GM23338 (cell line): Measurements from ENCODE around the gene SRD5A2. TPM values are rescaled to one million over a fixed set of nuclear protein-coding genes. Genes with fewer than 3 reads are reported as not detected.
A peak's percentile ranks its signal among the peaks of the same experiment; 100 is the strongest.

Experiments
- ATAC-seq: fragments of 200-7000 bp; cut with Tn5 transposase; 3 replicates; pipeline ENCODE4 v1.9.1; 2020
- DNase-seq: peaks from one replicate; pipeline ENCODE4 v3.0.0-alpha.2; 2015; ENCODE audit warnings: low spot score
- H2AFZ ChIP-seq: fragments of 200-600 bp; sonication (generic); 2 replicates; pipeline ENCODE4 v1.8.0; 2016; ENCODE audit warnings: antibody characterized with exemption, mild to moderate bottlenecking, moderate library complexity
- H3F3A ChIP-seq: fragments of 200-600 bp; sonication (generic); replicated peaks from 2 replicates; pipeline ENCODE4 v1.8.0; 2017; ENCODE audit warnings: antibody characterized with exemption, mixed run types, low read depth
- H3K27ac ChIP-seq: fragments of 200-600 bp; sonication (generic); 2 replicates; pipeline ENCODE4 v1.6.1; 2016; ENCODE audit warnings: low read depth
- H3K27me3 ChIP-seq: fragments of 200-600 bp; sonication (generic); 2 replicates; pipeline ENCODE4 v1.8.0; 2016; ENCODE audit warnings: mild to moderate bottlenecking, mixed run types, moderate library complexity; ENCODE audit not compliant: insufficient read depth
- H3K36me3 ChIP-seq: fragments of 200-600 bp; sonication (generic); 2 replicates; pipeline ENCODE4 v1.8.0; 2016; ENCODE audit warnings: mild to moderate bottlenecking; ENCODE audit not compliant: insufficient read depth
- H3K4me1 ChIP-seq: fragments of 200-600 bp; sonication (generic); 2 replicates; pipeline ENCODE4 v1.8.0; 2016; ENCODE audit warnings: mild to moderate bottlenecking, moderate library complexity; ENCODE audit not compliant: insufficient read depth
- H3K4me2 ChIP-seq: fragments of 200-600 bp; sonication (generic); 2 replicates; pipeline ENCODE4 v1.7.1; 2017; ENCODE audit warnings: mixed run types
- H3K4me3 ChIP-seq: fragments of 200-600 bp; sonication (generic); 2 replicates; pipeline ENCODE4 v1.6.1; 2016; ENCODE audit warnings: mixed run types
- H3K79me2 ChIP-seq: fragments of 200-600 bp; sonication (generic); replicated peaks from 2 replicates; pipeline ENCODE4 v1.8.0; 2017; ENCODE audit warnings: mild to moderate bottlenecking; ENCODE audit not compliant: insufficient read depth
- H3K9me2 ChIP-seq: fragments of 200-600 bp; sonication (generic); 2 replicates; pipeline ENCODE4 v1.8.0; 2017; ENCODE audit not compliant: insufficient read depth
- H4K20me1 ChIP-seq: fragments of 200-600 bp; sonication (generic); replicated peaks from 2 replicates; pipeline ENCODE4 v1.8.0; 2017; ENCODE audit warnings: mild to moderate bottlenecking; ENCODE audit not compliant: insufficient read depth
- H3K27ac Mint-ChIP-seq: 2 replicates; pipeline ENCODE4 v1.8.0; 2020; ENCODE audit warnings: inconsistent platforms, mild to moderate bottlenecking, moderate library complexity, mixed read lengths
- H3K27me3 Mint-ChIP-seq: 3 replicates; pipeline ENCODE4 v1.8.0; 2022; ENCODE audit warnings: low read depth, mild to moderate bottlenecking, moderate library complexity, mixed read lengths, inconsistent platforms; ENCODE audit not compliant: insufficient read depth, poor library complexity
- H3K36me3 Mint-ChIP-seq: 3 replicates; pipeline ENCODE4 v1.8.0; 2021; ENCODE audit warnings: low read depth, mild to moderate bottlenecking, inconsistent platforms, moderate library complexity, mixed read lengths
- H3K4me1 Mint-ChIP-seq: 3 replicates; pipeline ENCODE4 v1.8.0; 2020; ENCODE audit warnings: mild to moderate bottlenecking, inconsistent platforms, mixed read lengths
- H3K4me3 Mint-ChIP-seq: 3 replicates; pipeline ENCODE4 v1.8.0; 2021; ENCODE audit warnings: moderate library complexity, mild to moderate bottlenecking, inconsistent platforms, mixed read lengths
- H3K9me3 Mint-ChIP-seq: 3 replicates; pipeline ENCODE4 v1.8.0; 2020; ENCODE audit warnings: moderate library complexity, mild to moderate bottlenecking, inconsistent platforms, mixed read lengths
- CREB1 ChIP-seq: fragments of 250-450 bp; sonication (Bioruptor Pico); IDR thresholded peaks from 2 replicates; pipeline ENCODE4 v1.5.0; 2020; ENCODE audit warnings: low read depth, mild to moderate bottlenecking, moderate library complexity
- EZH2 ChIP-seq: fragments of 200-600 bp; sonication (generic); IDR thresholded peaks from one replicate; pipeline ENCODE4 v1.8.0; 2017; ENCODE audit warnings: antibody characterized with exemption, mild to moderate bottlenecking, low read depth; ENCODE audit not compliant: unreplicated experiment
- JUNB ChIP-seq: IDR thresholded peaks from one replicate; pipeline ENCODE4 v1.6.1; 2016; ENCODE audit warnings: antibody characterized with exemption; ENCODE audit not compliant: unreplicated experiment
- ZNF331 ChIP-seq: fragments of 250-450 bp; sonication (Bioruptor Pico); IDR thresholded peaks from 2 replicates; pipeline ENCODE4 v1.5.0; 2020; ENCODE audit warnings: low read depth, mild to moderate bottlenecking, moderate library complexity
- polyA plus RNA-seq: library from polyadenylated mRNA; unstranded; fragments of >200 nt; fragmentation: Nextera tagmentation; extraction: Ambion mirVana; gene quantifications from 2 replicates; pipeline ENCODE4 v1.2.1, GENCODE V29; 2016
- total RNA-seq: library from RNA; depleted of rRNA; stranded (reverse); fragments of >200 nt; shearing (Covaris generic); gene quantifications from 2 replicates; pipeline ENCODE4 v1.2.3, GENCODE V29; 2014
- TF ChIP-seq, protein P1 (sequence below): fragments of 250-450 bp; sonication (Bioruptor Pico); IDR thresholded peaks from 2 replicates; pipeline ENCODE4 v1.5.0; 2020; ENCODE audit warnings: mild to moderate bottlenecking, moderate library complexity
- TF ChIP-seq, protein P2 (sequence below): IDR thresholded peaks from one replicate; pipeline ENCODE4 v1.6.1; 2018; ENCODE audit warnings: antibody characterized with exemption; ENCODE audit not compliant: unreplicated experiment

The SRD5A2 gene
- total and polyA plus RNA-seq, 2 experiments from 2014 or later: 0.03 to 0.05 TPM

DNA sequence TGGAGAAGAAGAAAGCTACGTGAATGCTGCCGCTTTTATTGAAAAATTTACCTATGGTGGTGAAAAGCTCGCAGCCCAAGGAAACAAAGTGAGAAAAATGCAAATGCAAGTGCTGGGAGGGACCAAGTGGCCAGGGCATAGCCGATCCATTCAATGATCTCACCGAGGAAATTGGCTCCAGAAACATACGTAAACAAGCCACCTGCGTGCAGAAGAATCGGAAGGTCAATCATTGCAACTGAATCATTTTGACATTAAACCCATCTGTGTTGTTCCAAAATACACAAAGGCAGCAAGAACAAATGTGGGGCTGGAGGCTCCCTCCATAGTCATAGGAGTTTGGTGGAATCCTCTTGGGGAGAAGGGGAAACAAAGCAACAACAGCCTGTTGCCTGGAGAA is 51.5 kb downstream of the SRD5A2 start (continued):
- TF ChIP-seq, protein P1, sequence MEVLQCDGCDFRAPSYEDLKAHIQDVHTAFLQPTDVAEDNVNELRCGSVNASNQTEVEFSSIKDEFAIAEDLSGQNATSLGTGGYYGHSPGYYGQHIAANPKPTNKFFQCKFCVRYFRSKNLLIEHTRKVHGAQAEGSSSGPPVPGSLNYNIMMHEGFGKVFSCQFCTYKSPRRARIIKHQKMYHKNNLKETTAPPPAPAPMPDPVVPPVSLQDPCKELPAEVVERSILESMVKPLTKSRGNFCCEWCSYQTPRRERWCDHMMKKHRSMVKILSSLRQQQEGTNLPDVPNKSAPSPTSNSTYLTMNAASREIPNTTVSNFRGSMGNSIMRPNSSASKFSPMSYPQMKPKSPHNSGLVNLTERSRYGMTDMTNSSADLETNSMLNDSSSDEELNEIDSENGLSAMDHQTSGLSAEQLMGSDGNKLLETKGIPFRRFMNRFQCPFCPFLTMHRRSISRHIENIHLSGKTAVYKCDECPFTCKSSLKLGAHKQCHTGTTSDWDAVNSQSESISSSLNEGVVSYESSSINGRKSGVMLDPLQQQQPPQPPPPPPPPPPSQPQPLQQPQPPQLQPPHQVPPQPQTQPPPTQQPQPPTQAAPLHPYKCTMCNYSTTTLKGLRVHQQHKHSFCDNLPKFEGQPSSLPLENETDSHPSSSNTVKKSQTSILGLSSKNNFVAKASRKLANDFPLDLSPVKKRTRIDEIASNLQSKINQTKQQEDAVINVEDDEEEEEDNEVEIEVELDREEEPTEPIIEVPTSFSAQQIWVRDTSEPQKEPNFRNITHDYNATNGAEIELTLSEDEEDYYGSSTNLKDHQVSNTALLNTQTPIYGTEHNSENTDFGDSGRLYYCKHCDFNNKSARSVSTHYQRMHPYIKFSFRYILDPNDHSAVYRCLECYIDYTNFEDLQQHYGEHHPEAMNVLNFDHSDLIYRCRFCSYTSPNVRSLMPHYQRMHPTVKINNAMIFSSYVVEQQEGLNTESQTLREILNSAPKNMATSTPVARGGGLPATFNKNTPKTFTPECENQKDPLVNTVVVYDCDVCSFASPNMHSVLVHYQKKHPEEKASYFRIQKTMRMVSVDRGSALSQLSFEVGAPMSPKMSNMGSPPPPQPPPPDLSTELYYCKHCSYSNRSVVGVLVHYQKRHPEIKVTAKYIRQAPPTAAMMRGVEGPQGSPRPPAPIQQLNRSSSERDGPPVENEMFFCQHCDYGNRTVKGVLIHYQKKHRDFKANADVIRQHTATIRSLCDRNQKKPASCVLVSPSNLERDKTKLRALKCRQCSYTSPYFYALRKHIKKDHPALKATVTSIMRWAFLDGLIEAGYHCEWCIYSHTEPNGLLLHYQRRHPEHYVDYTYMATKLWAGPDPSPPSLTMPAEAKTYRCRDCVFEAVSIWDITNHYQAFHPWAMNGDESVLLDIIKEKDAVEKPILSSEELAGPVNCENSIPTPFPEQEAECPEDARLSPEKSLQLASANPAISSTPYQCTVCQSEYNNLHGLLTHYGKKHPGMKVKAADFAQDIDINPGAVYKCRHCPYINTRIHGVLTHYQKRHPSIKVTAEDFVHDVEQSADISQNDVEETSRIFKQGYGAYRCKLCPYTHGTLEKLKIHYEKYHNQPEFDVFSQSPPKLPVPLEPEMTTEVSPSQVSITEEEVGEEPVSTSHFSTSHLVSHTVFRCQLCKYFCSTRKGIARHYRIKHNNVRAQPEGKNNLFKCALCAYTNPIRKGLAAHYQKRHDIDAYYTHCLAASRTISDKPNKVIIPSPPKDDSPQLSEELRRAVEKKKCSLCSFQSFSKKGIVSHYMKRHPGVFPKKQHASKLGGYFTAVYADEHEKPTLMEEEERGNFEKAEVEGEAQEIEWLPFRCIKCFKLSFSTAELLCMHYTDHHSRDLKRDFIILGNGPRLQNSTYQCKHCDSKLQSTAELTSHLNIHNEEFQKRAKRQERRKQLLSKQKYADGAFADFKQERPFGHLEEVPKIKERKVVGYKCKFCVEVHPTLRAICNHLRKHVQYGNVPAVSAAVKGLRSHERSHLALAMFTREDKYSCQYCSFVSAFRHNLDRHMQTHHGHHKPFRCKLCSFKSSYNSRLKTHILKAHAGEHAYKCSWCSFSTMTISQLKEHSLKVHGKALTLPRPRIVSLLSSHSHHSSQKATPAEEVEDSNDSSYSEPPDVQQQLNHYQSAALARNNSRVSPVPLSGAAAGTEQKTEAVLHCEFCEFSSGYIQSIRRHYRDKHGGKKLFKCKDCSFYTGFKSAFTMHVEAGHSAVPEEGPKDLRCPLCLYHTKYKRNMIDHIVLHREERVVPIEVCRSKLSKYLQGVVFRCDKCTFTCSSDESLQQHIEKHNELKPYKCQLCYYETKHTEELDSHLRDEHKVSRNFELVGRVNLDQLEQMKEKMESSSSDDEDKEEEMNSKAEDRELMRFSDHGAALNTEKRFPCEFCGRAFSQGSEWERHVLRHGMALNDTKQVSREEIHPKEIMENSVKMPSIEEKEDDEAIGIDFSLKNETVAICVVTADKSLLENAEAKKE (CRISPR knock-in tag): no peak
- TF ChIP-seq, protein P2, sequence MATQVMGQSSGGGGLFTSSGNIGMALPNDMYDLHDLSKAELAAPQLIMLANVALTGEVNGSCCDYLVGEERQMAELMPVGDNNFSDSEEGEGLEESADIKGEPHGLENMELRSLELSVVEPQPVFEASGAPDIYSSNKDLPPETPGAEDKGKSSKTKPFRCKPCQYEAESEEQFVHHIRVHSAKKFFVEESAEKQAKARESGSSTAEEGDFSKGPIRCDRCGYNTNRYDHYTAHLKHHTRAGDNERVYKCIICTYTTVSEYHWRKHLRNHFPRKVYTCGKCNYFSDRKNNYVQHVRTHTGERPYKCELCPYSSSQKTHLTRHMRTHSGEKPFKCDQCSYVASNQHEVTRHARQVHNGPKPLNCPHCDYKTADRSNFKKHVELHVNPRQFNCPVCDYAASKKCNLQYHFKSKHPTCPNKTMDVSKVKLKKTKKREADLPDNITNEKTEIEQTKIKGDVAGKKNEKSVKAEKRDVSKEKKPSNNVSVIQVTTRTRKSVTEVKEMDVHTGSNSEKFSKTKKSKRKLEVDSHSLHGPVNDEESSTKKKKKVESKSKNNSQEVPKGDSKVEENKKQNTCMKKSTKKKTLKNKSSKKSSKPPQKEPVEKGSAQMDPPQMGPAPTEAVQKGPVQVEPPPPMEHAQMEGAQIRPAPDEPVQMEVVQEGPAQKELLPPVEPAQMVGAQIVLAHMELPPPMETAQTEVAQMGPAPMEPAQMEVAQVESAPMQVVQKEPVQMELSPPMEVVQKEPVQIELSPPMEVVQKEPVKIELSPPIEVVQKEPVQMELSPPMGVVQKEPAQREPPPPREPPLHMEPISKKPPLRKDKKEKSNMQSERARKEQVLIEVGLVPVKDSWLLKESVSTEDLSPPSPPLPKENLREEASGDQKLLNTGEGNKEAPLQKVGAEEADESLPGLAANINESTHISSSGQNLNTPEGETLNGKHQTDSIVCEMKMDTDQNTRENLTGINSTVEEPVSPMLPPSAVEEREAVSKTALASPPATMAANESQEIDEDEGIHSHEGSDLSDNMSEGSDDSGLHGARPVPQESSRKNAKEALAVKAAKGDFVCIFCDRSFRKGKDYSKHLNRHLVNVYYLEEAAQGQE: no peak

- H3K27ac Mint-ChIP-seq: no peak overlapping the region
- H3K27me3 Mint-ChIP-seq: peaks cover 6% of the 10 kb centered on the region
- H3K36me3 Mint-ChIP-seq: no peaks in the 10 kb centered on the region
- no peak overlapping the region for H3K4me3 Mint-ChIP-seq
- no peak overlapping the region for H3K27ac ChIP-seq
- H3K36me3 ChIP-seq: no peaks in the 10 kb centered on the region
- ATAC-seq: no peak
- H3K4me1 ChIP-seq: no peaks in the 10 kb centered on the region
- no peaks in the 10 kb centered on the region for H3K27me3 ChIP-seq
- H3K4me2 ChIP-seq: no peak overlapping the region
- no peak overlapping the region for H3K4me3 ChIP-seq
- no peaks in the 10 kb centered on the region for H3K9me2 ChIP-seq
- peak overlapping the region; percentile 59; the same call in 1 of the 2 replicates for H2AFZ ChIP-seq
- H3K79me2 ChIP-seq: no peaks in the 10 kb centered on the region
- DNase-seq: no peak
- no peaks in the 10 kb centered on the region; the same call in 2 of the 3 replicates for H3K4me1 Mint-ChIP-seq
- H3F3A ChIP-seq: no peaks in the 10 kb centered on the region
- H3K9me3 Mint-ChIP-seq: no peaks in the 10 kb centered on the region; the same call in 2 of the 3 replicates
- H4K20me1 ChIP-seq: no peaks in the 10 kb centered on the region
- no peak for TF ChIP-seq CREB1 (CRISPR knock-in tag)
- TF ChIP-seq EZH2: no peak
- TF ChIP-seq JUNB: no peak
- TF ChIP-seq, protein P1 (CRISPR knock-in tag): no peak
- no peak for TF ChIP-seq ZNF331
Observed at GRCh38 chr2:31528823-31529222, 51.9 kb downstream of the SRD5A2 start.
